NOMO-1 treated with DMSO at 0.1 percent for 48 hours (cell line): Measurements from ENCODE around the gene TMEM143.
A peak's percentile ranks its signal among the peaks of the same experiment; 100 is the strongest.
"Not testable (repeated sequence)": the region's sequence is repeated elsewhere in the genome, so short reads cannot be mapped to it uniquely, and the experiment has no call there.

Experiments used
- DNase-seq: peaks from one replicate; lab custom pipeline; 2025; ENCODE audit not compliant: unreplicated experiment; lab: John Stamatoyannopoulos, UW

Gene TMEM143

GRCh38 chr19:48391100-48392005 is 27.6 kb upstream of the TMEM143 start, which contains the start of gene KDELR1:
Gene KDELR1, minus strand, starts transcription at chr19:48391551. Its CDS starts 193 bp downstream, at chr19:48391358.
- peak; percentile 49 for DNase-seq

GRCh38 chr19:48390188-48391099 is 26.7 kb upstream of the TMEM143 start:
- DNase-seq, result peak; percentile 67

GRCh38 chr19:48386981-48387380 is 23.2 kb upstream of the TMEM143 start:
- DNase-seq, result no peak

GRCh38 chr19:48385461-48386087 is 21.8 kb upstream of the TMEM143 start:
- DNase-seq, result no peak

GRCh38 chr19:48382286-48382685 is 18.5 kb upstream of the TMEM143 start:
- DNase-seq, result no peak

GRCh38 chr19:48381178-48381950 is 17.6 kb upstream of the TMEM143 start:
- no peak for DNase-seq

GRCh38 chr19:48379058-48379457 is 15.3 kb upstream of the TMEM143 start:
- DNase-seq, result no peak

- no peak for DNase-seq
These were observed 14.4 kb upstream of the TMEM143 start for GRCh38 chr19:48378194-48378570.

GRCh38 chr19:48373567-48373966 is 9.8 kb upstream of the TMEM143 start:
- no peak for DNase-seq

GRCh38 chr19:48372904-48373303 is 9.2 kb upstream of the TMEM143 start:
- no peak for DNase-seq

GRCh38 chr19:48371771-48372170 is 8.0 kb upstream of the TMEM143 start:
- DNase-seq, result not testable (repeated sequence)

GRCh38 chr19:48371367-48371766 is 7.6 kb upstream of the TMEM143 start:
- DNase-seq, result no peak

GRCh38 chr19:48370955-48371354 is 7.2 kb upstream of the TMEM143 start:
- no peak for DNase-seq

- DNase-seq, result no peak
These were observed 5.2 kb upstream of the TMEM143 start for GRCh38 chr19:48368936-48369335.

GRCh38 chr19:48367855-48368254 is 4.1 kb upstream of the TMEM143 start:
- DNase-seq, result no peak

- DNase-seq, result no peak
These were observed 1.9 kb upstream of the TMEM143 start for GRCh38 chr19:48365602-48366001.

- no peak for DNase-seq
These were observed 1.0 kb upstream of the TMEM143 start for GRCh38 chr19:48364598-48365348.

- DNase-seq, result no peak
These were observed 285 bp downstream of the TMEM143 start for GRCh38 chr19:48363500-48363809.

GRCh38 chr19:48362716-48363499 is 832 bp downstream of the TMEM143 start:
- DNase-seq, result peak; percentile 89
